A549 (cell line): ENCODE measurements around the gene ADAD2.

Source experiments
- CEBPB ChIP-seq, 2 experiments: fragments of >200 bp in 1 of 2; sonication (Bioruptor Twin) in 1 of 2; formaldehyde crosslinking in 1 of 2; IDR thresholded peaks; 2 replicates each; pipeline ENCODE4 v1.6.1; 2012 to 2016
- CTCF ChIP-seq: fragments of >200 bp; sonication (Bioruptor Twin); formaldehyde crosslinking; IDR thresholded peaks from 3 replicates; pipeline ENCODE4 v1.5.1; 2016
- FOXS1 ChIP-seq: fragments of 250-450 bp; sonication (Bioruptor Pico); IDR thresholded peaks from 2 replicates; pipeline ENCODE4 v1.5.0; 2020; ENCODE audit warnings: mild to moderate bottlenecking, moderate library complexity
- GATA3 ChIP-seq: IDR thresholded peaks from 2 replicates; pipeline ENCODE4 v1.6.1; 2012; ENCODE audit warnings: borderline replicate concordance
- HDAC2 ChIP-seq: fragments of 200-600 bp; sonication (generic); IDR thresholded peaks from 2 replicates; pipeline ENCODE4 v1.6.1; 2016
- HEYL ChIP-seq: fragments of 250-450 bp; sonication (Bioruptor Pico); IDR thresholded peaks from 2 replicates; pipeline ENCODE4 v1.8.0; 2021; ENCODE audit warnings: mild to moderate bottlenecking, moderate library complexity
- MAX ChIP-seq: IDR thresholded peaks from 2 replicates; pipeline ENCODE4 v1.6.1; 2012
- NR3C1 ChIP-seq: fragments of >200 bp; sonication (Bioruptor Twin); formaldehyde crosslinking; IDR thresholded peaks from 3 replicates; pipeline ENCODE4 v1.6.1; 2017
- ZC3H11A ChIP-seq: fragments of 450-650 bp; IDR thresholded peaks from 2 replicates; pipeline ENCODE4 v1.6.1; 2014; ENCODE audit warnings: antibody characterized with exemption, mild to moderate bottlenecking

GRCh38 chr16:84232060-84232459 is 41.1 kb downstream of the ADAD2 start:
- TF ChIP-seq CTCF = no peak
- no peak for TF ChIP-seq FOXS1
- TF ChIP-seq ZC3H11A = no peak
- TF ChIP-seq HDAC2 = no peak
- TF ChIP-seq NR3C1 = no peak
- TF ChIP-seq GATA3 = no peak
- no peak for TF ChIP-seq CEBPB (IDR thresholded peaks at IDR 0.05)
- no peak for TF ChIP-seq MAX
- no peak for TF ChIP-seq HEYL (CRISPR knock-in tag)
